NCI-H510A (cell line): ENCODE measurements around the gene TRDMT1.

Source experiments
- DNase-seq: peaks from one replicate; lab custom pipeline; 2025; lab: John Stamatoyannopoulos, UW

TRDMT1 gene

DNA sequence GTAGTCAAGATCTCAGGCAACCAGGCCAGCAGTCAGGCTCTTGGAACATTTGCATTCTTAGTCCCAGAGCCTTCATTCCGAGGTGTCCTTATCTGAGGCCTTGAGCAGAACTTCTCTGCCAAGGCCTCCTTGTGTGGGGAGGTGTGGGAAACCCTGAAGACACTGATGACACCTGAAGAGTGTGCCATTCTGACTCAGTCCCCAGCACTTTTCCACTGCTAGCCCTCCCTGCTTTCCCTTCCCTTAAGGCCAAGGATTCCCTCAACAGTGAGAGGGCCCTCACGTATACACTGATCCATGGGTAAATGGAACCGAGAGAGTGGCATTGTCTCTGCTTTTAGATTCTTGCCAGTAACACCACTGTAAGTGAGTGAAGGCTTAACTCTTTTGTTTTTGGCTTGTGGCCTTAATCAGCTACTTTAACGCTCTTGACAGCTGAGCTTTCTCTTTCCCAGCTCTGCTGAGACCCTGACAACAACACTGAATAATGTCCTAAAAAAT is 30.3 kb downstream of the TRDMT1 start:
- no peak for DNase-seq

DNA sequence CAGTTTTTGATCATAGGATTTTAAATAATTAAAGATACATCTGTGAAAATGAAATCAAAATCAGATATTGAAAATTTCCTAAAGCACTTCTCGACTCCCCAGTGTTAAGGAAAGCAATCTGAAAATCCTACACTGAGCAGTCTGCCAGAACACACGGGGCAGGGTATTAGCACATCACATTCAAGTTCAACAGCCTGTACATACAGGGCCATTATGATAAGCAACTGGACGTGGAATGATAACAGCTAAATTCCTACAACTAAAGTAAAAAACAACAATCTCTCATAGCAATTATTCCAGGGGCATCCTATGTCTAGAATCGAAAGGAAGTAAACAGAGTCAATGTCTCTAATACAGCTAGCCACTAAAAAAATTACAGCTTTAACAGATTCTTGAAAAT is 31.7 kb downstream of the TRDMT1 start:
- DNase-seq: no peak

DNA sequence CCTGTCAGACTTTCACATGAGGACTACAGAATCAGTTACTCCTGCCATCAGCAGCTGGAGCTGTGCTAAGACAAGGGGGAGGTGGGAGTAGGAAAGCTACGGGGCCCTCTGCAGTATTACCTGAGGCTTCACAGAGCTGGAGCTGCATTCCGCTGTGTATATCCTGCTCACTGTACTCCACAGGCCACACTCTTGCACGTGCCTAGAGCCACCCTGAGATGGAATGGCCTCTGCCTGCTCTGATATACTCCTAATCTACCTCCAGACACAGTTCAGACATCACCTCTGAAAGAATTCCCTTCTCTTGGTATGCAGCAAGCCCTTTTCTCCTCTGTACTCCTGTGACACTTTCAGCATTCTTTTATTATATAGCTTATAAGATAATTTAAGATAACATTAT is 34.8 kb downstream of the TRDMT1 start:
- DNase-seq: no peak

DNA sequence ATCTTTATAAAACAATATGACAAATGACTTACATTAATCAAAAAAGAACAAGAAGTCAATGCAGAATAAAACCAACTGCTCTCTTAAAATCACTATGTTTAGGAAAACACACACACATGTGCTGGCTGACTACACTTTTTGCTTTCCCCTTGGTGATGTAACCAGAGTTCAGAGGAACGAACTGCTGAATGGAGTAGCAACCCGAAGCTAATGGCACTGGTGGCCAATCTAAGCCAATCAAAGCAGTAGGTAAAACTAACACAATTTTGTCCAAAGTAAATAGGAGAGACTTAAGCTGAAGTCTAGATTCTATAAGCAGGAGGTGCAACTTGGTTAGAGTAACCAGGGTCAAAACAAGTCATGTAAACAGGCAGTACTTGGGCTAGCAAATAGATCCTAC is 38.6 kb downstream of the TRDMT1 start:
- DNase-seq: no peak

DNA sequence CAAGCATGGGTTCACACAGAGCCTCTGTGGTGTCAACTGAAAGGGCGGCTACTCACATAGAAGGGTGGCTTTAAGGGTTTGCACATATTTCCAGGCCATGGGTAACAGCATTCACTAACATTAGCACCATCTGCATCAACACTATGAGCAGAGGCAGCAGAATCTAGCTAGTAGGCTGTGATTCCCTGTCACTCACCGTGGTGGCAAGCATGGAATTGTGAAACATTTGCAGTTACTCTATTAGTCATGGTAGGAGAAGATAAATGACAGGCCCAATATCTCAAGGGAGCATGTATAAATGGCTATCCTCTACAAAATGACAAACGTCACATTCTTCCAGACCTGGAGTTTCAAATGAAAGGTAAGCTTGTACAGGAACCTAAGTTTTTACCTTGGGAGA is 39.7 kb downstream of the TRDMT1 start:
- no peak for DNase-seq

DNA sequence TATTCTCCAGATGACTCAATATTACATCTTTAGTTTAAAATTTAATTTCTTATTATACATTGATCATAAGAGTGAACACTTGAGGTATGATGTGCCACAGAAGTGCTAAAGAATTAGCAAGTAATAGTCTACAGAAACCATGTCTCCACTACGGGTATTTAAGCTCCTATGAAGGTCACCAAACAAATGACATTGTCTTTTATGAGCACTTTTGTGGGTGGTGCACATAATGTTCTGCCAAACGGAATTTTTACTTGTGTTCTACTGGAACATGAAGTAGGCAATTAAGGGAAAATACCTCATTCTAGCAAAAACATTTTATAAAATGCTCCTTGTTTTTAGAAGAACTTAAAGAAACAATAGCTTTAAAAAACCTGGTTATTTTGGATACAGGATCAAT is 44.4 kb downstream of the TRDMT1 start:
- no peak for DNase-seq

DNA sequence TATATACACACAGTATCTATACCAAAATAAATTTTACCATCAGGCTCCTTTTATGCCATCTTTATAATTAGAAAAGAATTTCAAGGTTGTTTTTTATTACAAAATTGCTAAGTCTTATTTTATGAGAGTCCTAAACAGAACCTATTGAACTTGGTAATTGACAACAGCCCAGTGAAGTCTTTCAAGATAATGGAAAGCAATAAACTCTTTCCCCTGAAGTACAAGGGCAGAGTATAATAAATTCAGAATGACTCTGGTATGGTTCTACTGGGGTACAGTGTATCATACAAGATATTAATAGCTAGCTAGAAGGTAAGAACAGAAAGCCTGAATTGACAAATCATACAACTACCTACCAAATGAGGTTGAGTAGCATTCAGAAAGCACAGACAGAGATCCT is 45.6 kb downstream of the TRDMT1 start:
- DNase-seq: no peak

DNA sequence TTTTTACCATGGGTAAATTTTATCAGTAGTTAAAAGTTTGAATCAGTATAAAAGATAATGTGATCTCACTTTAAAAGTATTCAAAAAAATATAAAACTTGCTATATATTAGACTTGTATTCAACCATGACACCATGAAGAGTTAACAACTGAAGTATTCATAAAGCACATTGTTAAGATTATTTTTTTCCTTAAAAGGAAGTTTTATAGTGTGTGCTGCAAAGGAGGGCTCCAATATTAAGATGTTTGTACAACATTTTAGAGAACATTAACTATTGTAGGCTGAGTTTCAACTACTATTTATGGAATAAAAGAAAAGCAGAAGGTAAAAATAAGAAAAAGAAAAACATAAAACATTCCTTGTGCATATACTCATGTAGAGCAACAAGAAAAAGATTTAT is 47.4 kb downstream of the TRDMT1 start:
- no peak for DNase-seq

DNA sequence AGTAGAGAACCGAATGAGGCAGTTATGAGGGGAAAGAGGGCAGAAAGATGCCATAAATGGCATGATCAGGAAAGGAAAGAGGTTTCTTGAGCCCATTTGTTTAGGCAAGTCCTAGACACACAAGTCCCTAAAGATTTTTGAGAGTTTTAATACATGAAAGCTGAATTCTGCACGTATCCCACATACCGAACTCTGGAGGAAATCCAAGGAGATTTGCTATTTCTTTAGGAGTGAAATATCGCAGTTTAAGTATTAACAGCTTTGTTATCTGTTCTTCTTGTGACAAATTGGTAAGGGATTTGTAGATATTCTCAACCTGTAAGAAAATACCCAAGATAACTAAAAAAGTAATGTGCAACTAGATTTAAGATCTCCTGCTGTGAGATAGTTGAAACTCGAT is 48.2 kb downstream of the TRDMT1 start:
- no peak for DNase-seq

DNA sequence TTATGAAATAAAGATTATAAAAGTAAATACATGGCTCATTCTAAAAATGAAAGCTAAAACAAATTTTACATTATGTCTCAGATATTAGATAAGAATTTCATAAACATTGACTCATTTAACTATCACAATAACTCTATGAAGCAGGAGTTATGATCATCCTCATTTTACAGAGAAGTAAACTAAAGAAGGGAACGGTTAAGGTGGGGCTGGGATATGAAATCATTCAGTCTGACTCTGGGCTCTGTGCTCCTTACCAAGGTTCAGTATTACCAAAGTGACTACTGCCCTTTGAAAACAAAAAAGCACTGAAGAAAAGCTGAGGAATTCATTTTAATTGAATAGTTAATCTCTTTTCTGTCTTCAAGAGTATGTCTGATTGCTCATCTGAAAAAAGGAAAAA is 49.8 kb downstream of the TRDMT1 start:
- DNase-seq: no peak

DNA sequence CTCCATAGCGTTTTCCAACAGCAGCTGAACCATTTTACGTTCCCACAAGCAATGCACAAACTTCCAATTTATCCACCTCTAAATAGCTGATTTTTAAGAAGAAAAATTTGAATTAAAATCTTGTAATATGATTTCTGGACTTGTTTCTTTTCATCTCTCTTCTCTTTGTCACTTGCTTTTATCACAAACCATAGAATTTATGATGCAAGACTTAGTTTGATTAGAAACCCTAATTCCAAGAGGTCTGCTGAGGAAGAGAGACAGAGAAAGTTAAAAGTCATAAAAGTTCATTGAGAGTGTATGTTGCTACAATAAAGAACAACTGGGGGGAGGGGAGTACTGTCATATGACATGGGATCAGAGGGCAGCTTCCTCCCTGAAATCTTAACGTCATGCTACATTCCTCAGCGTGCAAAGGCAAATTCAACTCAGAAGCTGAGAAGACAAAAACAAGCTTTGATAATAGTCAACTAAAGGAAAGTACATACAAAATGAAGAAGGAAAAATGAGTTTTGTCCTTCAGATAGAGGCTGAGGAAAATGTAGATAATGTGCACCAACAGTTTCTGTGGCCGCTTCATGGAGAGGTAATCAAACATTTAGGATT is 53.5 kb downstream of the TRDMT1 start:
- no peak for DNase-seq

DNA sequence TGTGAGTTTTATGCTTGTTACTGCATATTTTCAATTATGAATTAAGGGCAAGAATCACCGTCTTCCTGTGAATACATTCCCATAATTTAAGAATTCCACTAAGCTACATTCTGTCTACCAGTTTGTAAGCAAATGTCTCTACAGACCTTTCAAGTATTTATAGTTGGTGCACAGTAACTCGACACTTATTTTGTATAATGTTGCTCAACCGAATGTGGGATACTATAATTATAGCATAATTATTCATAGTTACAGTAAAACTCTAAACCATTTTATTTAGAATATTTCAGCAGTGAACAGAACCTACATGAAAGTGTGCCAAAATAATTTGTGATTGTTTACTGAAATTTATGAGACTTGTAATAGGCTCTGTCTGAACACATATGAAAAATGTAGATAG is 54.6 kb downstream of the TRDMT1 start:
- no peak for DNase-seq

DNA sequence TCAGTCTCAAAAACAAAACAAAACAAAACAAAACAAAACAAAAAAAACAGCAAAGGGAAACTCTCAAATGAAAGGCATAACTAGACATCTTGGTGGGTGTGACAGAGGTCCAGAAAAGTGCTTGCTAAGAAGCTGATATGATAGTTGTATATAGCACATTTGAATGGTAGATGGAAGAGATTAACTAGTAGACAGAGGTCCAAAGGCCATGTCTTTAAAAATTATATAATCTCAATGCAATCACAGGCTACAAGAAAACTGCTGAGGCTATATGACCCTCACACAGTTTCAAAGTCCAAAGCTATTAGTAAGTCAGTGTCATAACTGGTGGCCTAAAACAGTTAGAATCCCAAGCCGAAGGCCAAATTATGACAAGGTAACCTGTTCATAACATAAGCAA is 56.2 kb downstream of the TRDMT1 start:
- no peak for DNase-seq

DNA sequence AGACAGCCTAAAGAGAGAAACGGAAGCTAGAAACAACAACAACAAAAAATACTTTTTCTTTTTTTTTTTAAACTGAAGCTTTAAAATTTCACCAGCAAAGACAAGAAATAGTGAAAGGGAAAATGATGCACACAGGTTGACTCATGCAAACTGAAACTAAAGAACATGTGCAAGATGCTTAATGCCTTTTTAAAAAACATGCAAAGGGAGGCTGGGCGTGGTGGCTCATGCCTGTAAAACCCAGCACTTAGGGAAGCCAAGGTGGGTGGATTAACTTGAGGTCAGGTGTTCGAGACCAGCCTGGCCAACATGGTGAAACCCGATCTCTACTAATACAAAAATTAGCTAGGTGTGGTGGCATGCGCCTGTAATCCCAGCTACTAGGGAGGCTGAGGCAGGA is 56.7 kb downstream of the TRDMT1 start:
- no peak for DNase-seq

DNA sequence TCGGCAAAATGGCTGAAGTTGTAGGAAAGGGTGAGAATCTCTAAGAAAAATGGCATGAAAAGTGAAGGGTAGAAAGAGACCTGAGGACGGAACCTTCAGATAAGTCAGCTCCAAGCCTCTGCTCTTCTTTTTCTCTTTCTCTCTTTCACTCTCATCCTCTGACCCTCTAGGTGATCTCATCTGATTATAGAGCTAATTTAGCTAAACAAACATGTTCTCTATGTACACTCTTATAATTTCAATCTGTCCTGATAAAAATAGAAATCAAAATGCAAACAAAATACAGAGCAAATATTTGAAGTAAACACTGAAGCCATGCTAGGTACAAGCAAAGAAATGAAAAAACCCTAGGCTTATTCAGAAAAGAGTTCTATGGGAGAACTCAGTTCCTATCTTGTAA is 57.4 kb downstream of the TRDMT1 start:
- no peak for DNase-seq

DNA sequence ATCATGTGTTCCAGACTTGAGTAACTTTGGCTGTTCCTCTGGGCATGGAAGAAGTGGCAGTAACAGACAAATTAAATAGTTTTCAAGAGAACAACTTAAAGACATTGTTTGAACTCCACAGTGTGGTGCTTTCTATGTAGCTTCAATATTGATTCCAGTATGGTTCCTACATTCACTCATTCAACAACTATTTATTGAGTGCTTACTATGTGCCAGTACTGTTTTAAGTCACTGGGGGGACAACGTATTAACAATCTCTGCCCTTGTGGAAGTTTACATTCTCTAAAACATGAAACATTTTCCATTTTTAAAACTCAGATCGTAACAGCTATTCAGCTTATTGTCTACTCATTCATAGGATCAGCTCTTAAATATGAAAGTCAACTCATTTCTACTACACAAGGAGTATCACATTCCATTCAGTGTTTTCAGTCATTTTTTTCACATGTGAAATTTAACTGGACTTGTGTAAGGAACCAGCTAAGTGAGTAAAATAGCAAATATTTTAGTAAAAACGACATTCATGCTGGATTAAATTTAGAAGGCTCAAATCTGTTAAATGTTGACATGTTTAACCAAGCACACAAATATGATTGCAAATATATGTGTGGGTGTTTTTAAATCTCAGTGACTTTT is 58.3 kb downstream of the TRDMT1 start:
- DNase-seq: no peak

DNA sequence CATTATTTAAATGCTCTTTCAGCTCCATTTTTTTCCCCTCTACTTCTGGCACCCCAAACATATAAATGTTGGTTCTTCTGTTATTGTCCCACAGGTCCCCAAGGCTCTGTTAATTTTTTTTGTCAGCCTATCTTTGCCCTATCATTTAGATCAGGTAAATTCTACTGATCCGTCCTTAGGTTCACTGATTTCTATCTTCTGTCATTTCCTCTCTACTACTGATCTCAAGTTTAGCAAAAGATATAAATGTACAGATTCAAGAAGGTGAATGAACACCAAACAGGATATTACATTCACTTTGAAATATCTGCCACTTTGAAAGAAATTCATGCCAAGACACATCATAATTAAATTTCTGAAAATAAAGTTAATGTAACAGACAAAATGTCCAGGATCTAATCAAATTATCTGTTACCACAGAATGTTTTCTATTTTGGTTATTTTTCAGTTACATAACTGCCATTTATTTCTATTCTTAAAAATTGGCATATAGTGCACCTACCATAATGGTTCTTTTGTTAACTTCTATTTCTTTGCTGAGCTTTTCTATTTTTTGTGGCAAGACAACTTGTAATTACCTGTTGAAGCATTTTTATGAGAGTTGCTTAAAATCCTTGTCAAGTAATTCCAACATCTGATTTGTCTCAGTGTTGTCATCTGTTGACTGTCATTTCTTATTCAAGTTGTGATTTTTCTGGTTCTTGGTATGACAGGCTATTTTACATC is 59.8 kb downstream of the TRDMT1 start:
- DNase-seq: no peak

DNA sequence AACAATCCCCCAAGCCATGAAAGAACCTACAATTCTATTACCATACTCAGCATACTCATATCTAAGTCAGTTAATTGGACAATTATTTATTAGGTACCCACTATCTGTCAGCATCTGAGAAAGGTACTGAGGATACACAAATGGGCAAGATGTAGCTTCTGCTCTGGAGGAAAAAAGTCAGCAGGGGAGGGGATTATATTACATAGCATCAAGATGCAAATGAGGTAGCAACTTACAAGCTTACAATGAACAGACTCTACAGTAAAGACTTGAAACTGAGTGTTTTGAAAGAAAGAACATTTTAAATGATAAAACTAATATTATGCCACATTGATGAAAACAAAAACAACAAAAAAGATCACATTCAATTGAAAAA is 61.1 kb downstream of the TRDMT1 start:
- DNase-seq: no peak

DNA sequence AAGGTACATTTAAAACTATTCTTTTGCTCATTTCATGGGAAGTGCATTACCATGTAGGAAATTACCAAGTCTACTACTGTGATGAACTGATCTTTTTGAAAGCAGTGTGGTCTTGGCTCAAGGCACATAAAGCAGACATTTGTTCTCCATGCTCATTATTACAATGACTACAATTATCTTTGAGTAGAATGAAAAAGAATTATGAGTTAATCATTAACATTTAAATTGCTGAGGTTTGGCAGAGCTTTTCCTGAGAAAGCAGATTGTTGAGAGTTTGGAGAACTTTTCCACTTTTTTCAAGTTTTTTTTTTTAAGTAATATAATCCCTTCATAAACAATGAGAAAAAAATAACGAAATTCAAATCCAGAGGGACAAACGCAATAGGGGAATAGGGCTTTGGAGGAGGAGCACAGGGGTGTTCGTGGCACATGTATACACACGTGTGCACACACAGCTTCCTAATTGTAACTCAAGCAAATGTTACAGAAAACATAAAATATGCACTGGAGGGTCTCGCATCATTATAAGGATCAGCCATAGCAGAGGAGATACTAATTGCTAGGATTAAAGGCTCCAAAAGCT is 62.9 kb downstream of the TRDMT1 start:
- no peak for DNase-seq

DNA sequence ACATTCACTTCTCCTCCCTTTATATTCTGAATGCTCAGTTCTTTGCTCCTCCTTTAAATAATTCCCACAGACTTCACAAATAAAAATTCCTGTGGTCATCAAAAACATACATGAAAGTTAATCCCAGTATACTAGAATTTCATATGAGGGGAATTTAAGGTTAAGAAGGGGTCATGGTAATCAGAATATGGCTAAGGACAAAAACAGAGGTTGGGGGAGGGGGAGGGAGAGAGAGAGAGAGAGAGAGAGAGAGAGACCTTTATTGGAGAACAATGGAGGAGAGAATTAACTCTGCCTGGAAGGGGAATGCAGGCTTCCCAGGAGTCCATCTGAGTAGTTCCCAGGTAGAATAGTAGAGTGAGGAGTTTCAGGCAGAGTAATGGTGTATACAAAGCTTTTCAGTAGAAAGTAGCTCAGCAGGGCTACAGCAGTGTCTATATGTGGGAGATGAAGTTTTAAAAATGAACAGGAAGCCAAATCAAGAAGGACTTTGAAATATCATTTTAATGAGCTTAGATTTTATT is 66.7 kb downstream of the TRDMT1 start:
- no peak for DNase-seq

DNA sequence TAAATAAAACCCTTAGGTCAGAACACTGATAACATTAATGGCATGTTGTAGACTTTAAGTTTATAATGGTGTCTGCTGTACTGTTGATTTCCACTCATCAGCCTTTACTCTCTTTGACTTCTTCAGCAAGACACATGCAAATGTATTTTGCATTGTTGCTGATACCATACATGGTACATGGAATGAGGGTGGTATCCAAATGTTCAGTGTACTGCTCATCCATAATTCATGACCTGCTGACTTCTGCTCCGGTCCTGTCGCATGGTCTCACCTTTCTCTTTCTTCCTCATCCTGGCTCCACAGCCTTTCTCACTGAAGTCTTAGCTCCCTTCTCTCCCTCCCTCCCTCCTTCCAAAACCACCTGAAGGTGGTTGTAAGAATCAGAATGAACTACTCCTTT is 67.2 kb downstream of the TRDMT1 start:
- no peak for DNase-seq

DNA sequence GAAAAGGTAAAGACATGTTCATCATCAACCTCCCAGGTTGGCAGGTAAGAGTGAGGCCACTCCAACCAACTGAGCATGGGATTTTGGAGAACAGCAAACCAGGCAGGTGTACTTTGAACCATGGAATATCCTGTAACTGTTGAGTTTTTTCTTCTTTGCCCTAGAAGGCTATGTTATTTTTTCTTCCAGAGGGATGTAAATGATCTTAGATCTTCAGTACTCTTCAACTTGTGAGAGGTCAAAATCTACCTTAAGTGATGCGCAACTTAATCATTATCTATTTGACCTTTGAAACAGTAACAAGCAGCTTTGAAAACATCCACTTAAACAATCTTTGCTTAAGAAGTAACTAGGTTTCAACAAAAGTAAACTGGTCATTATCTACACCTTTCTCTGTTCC is 71.7 kb downstream of the TRDMT1 start, which contains the start of gene CUBN:
CUBN (minus strand) TSS at position 71 of the 400 bp plus-strand sequence; CDS start at position 25, 46 bp downstream.
- DNase-seq: no peak

DNA sequence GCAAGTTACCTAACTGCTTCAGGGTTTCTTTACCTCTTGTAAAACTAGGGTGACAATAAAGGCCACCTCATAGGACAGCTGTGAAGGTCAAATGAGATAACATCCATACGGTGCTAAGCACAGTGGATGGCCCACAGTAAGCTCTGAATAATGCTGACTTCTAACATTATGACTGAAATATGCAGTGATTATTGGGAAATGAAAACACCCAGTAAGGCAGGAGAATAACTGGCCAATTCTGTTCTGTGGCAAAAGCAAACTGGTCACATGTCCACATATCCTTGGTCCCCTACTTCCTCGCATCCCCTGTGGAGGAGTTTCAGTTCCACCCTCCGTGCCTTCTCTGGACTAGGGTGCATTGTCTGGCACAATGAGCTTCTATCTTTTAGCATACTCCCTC is 73.2 kb downstream of the TRDMT1 start:
- DNase-seq: no peak
